Temporal lobe (tissue), 1 donor: Measurements from ENCODE around the gene SIPA1L2. TPM values are rescaled to one million over a fixed set of nuclear protein-coding genes. Genes with fewer than 3 reads are reported as not detected.

ENCODE experiments used
- total RNA-seq: library from RNA; depleted of rRNA; stranded (reverse); fragments of >200 nt; gene quantifications from one replicate; pipeline ENCODE4 v1.2.3, GENCODE V29; 2014

Gene SIPA1L2
- total RNA-seq, 1 donor from 2014 or later: 26.8 TPM

Other genes with a start within 250 kb of the SIPA1L2 start
- 6.1 TPM for gene MAP10, start 175.3 kb upstream of the SIPA1L2 start, total RNA-seq